HG02938 (cell line): Measurements from ENCODE around the gene HDHD3.
"Not testable (repeated sequence)": the region's sequence is repeated elsewhere in the genome, so short reads cannot be mapped to it uniquely, and the experiment has no call there.

Source experiments
- ATAC-seq: cut with Tn5 transposase; IDR thresholded peaks from one replicate; pipeline ENCODE4 v1.9.1; 2021; ENCODE audit warnings: mild to moderate bottlenecking, moderate library complexity; ENCODE audit not compliant: unreplicated experiment

HDHD3 gene

DNA sequence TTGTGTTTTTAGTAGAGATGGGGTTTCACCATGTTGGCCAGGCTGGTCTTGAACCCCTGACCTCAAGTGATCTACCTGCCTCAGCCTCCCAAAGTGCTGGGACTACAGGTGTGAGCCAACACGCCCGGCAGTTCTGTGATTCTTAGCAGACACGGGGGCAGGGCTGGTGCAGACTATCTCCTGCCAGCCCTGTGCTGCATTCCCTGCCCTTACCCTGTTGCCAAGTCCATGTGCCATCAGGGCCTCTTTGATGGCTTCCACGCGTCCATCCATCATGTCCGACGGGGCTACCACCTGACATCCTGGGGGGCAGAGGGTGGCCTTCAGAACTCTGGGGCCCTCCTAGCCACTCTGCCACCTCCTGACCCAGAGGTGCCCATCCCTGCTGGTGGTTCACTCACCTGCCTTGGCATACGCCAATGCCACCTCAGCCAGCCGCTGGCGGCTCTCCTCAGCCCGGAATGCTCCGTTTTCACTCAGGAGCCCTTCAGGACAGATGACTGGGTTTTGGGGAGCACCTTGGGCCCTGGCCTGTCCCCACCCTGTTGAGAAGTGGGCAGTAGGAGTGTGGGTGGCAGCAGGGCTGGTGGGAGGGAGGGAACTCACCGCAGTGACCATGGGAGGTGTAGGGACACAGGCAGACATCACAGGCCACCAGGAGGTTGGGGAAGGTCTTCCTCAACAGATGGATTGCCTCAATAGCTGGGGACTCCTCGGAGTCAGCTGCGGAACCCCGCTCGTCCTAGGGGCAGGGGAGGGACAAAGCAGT lies 13.6 kb upstream of the HDHD3 start:
- ATAC-seq = no peak

GRCh38 chr9:113389451-113389850 lies 12.7 kb upstream of the HDHD3 start:
- no peak for ATAC-seq

DNA sequence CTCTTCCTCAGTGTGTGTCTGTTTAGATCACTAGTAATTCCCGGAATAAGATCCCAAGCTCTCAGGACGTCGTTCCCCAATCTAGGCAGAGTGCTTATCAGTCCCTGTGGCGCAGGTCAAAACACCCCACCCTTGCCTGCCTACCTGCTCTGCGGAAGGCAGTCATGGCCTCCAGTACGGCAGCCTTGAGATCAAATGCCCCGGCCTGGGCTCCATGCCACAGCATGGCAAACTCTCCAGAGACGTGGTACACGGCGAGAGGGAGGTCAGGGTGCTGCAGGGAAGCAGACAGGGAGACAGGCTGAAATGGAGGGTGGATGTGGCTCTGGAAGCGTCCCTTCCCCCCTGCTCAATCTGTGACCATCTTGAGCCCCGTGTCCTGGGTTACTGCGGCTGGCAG lies 12.0 kb upstream of the HDHD3 start:
- ATAC-seq = no peak

DNA sequence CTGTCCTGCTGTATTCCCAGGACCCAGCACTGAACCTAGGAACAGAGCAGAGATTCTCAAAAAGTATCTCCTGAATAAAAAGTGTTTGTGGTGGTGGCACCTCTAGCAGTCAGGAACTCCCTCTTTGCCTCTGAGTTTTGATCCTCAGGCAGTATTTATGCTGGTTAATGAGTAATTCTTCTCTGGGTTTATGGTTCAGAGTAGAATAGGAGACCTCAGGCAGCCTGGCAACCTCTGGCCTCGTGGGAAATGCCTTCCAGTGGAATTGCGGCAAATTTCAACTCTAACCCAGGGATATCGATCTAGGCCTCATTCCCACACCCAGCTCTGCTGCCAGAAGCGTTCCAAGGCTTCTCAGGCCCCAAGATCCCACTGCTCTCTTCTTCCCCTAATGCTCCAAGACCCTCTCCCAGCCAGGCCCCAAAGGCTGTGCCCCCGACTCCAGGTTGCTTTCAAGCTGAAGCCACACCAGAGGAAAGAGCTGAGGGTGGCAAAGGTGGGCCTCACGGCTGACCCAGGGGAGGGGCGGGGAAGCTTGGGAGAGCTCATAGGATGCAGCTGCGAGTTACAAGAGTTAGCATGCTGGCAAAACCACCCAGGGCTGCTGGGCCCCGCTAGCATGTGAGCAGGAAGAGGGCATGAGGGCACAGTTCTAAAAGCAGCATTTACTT lies 10.9 kb upstream of the HDHD3 start:
- no peak for ATAC-seq

- no peak for ATAC-seq
These were observed 10.0 kb upstream of the HDHD3 start for GRCh38 chr9:113386571-113387393.

DNA sequence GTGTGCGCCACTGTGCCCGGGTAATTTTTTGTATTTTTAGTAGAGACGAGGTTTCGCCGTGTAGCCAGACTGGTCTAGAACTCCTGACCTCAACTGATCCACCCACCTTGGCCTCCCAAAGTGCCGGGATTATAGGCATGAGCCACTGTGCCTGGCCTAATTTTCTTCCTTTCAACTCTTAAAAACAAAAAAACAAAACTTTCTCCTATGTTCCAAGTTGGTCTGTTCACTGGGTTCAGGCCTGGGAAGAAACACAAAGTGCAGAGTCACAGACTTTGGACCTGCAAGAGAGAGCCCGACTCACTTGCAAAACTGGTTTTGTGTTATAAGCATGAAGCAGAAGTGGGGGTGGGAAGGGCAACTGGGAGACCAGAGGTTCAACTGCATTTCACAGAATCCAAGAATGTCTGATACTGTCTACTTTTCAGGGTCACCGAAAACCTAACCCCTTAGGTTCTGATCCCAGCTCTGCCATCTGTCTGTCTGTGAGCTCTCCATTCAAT lies 5.2 kb upstream of the HDHD3 start:
- no peak for ATAC-seq

GRCh38 chr9:113381441-113381840 lies 4.7 kb upstream of the HDHD3 start:
- not testable (repeated sequence) for ATAC-seq

GRCh38 chr9:113380869-113381378 lies 4.1 kb upstream of the HDHD3 start:
- ATAC-seq = no peak

- not testable (repeated sequence) for ATAC-seq
These were observed 3.0 kb upstream of the HDHD3 start for GRCh38 chr9:113379829-113380210.

- not testable (repeated sequence) for ATAC-seq
These were observed 2.5 kb upstream of the HDHD3 start for GRCh38 chr9:113379094-113379828.

- ATAC-seq = no peak
These were observed 1.4 kb downstream of the HDHD3 start for GRCh38 chr9:113375057-113376023.

GRCh38 chr9:113373676-113374392 lies 3.0 kb downstream of the HDHD3 start:
- ATAC-seq = no peak

GRCh38 chr9:113373256-113373655 lies 3.5 kb downstream of the HDHD3 start:
- no peak for ATAC-seq

DNA sequence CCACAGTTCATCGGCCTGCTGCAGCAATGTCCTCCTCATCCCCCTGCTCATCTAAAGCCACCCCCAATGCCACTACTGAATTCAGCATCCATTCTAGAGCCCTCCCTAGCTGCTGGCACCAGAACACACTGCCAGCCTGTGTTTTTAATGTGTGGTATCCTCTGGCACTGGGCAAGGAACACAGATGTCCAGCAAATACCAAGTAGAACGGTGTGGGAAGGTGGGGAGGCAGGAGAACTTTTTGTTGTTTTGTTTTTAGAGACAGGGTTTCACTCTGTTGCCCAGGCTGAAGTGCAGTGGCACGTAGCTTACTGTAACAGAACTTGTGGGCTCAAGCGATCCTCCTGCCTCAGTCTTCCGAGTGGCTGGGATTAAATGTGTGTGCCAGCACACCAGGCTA lies 4.7 kb downstream of the HDHD3 start:
- no peak for ATAC-seq

DNA sequence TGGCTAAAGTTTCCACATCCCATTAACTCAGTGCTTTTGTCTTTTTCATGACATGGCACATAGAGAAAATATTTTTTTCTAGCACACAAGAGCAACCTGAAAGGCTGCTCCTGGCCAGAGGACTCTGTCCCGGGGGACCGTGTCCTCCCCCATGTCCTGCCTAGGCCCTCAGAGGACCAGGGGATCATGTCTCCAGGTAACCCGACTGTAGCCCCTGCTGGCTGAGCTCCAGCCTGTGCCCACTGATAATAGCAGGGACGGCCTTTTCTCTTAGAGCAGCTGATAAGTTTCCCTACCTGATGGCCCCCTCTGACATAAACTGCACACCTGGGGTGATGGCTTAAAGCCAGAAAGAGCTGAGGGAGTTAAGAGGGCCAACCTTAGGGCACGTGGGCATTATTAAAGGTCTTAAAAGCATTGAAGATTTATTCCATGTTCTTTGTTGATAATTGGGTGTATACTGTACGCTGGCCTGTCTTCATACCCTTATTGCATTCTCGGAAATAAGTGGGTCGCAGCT lies 5.9 kb downstream of the HDHD3 start:
- ATAC-seq = no peak

GRCh38 chr9:113369855-113370140 lies 7.0 kb downstream of the HDHD3 start:
- no peak for ATAC-seq

DNA sequence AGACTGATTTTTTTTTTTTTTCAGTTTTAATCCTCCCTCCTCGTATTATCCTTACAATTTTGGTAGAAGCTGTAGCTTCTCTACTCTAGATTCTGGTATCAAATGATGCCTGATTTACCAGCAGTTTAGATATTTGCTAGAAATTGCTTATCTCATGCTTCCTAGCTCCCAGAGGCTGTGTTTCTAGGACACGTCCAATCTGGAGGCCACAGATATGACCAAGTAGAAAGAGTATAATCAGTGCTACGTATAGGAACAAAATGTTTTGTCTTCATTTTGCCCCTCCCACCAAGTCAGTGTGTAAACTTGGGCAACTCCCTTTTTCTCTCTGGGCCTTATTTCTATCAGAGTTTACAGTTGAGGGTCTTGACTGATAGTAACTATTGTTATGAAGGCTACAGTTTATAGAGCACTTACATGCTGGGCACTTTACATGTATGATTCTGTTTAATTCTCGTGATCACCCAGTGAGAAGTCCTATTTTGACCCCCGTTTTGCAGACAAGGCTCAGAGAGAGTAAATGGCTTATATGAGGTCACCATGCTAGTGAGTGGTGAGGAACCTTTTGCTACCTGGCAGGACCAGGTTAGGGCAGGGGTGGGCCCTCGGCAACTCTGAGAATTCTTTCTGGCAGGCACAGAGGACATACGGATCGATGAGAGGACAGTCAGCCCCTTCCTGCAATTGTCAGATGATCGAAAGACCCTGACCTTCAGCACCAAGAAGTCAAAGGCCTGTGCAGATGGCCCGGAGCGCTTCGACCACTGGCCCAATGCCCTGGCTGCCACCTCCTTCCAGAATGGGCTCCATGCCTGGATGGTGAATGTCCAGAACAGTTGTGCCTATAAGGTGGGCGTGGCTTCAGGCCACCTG lies 7.6 kb downstream of the HDHD3 start:
- ATAC-seq = no peak
